DOHH2 (cell line): ENCODE data around the gene PIK3AP1.

Experiments
- CTCF ChIP-seq: fragments of 200-600 bp; sonication (generic); IDR thresholded peaks from one replicate; pipeline ENCODE4 v1.5.1; 2014; ENCODE audit warnings: antibody characterized with exemption, mild to moderate bottlenecking, low read depth, low read length; ENCODE audit not compliant: poor library complexity, severe bottlenecking
- EZH2phosphoT487 ChIP-seq: fragments of 200-600 bp; sonication (generic); IDR thresholded peaks from 2 replicates; pipeline ENCODE4 v1.6.1; 2017; ENCODE audit warnings: borderline replicate concordance, mild to moderate bottlenecking, antibody characterized with exemption, low read length, moderate library complexity, mixed read lengths

DNA sequence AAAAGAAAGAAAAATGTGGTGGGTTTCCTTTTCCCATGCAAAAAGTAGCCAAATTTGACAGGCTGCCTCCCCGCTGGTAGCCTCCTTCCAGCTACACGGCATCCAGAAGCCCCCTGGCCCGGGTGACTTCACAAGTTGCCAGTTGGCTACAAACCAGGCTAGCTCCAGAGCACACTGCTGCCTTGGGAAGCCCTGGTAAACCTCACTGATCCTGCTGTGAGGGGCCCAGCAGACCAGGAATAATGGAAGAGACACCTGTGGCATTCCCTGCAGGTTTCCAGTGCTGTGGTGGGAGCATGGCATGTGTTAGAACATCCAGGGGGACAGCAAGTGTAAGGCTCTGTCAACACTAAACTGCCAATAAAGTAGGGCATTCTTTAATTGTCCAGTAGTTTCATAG is 77.8 kb downstream of the PIK3AP1 start:
- TF ChIP-seq CTCF (no peak), EZH2phosphoT487 (no peak)
